ENCODE measurements around the gene NNT.

GRCh38 chr5:43603344-43604217 is 601 bp downstream of the NNT start:
- no peak for TF ChIP-seq CTCF (IDR thresholded peaks at IDR 0.05; ENCODE audit: borderline replicate concordance, extremely low read depth, low read length, poor library complexity, severe bottlenecking)
- TF ChIP-seq EZH2 (IDR thresholded peaks at IDR 0.05; ENCODE audit: borderline replicate concordance, low read depth, low read length, severe bottlenecking) = no peak

All from DND-41 (cell line).